Measurements from ENCODE around the gene HAUS2.

HAUS2 gene

GRCh38 chr15:42611532-42611931, 62.9 kb downstream of the HAUS2 start:
- no peak for DNase-seq

DNA sequence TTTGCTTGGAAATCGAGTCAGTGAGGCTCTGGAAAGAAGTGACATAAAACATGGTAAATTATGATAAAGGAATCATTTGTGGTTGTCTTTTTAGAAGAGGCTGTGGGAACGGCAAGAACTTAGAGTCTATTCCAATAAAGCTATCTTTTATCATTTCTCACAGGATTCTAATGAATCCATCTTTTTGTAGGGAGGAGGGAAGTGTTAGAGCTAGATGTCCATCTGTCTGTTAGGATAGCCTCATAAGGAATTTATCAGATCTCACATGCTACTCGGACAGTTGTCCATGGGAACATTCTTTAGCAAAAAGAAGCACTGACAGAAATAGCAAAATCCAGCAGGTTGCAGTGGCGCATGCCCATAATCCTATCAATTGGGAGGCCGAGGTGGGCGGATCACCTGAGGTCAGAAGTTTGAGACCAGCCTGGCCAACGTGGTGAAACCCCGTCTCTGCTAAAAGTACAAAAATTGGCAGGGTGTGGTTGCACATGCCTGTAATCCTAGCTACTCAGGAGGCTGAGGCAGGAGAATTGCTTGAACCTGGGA, 63.8 kb downstream of the HAUS2 start:
- DNase-seq, result no peak

GRCh38 chr15:42616107-42616506, 67.5 kb downstream of the HAUS2 start:
- DNase-seq, result no peak

Measured in activated CD4-positive, alpha-beta T cell treated with anti-CD3 and anti-CD28 coated beads for 48 hours (primary cell).